ENCODE results near the gene C4orf54. TPM values are rescaled to one million over a fixed set of nuclear protein-coding genes. Genes with fewer than 3 reads are reported as not detected.

Gene C4orf54
- total and polyA plus RNA-seq, 2 of the 8 experiments (the other 6 are each of a cell fraction or from before 2014, with no cell fraction given) = not detected

DNA sequence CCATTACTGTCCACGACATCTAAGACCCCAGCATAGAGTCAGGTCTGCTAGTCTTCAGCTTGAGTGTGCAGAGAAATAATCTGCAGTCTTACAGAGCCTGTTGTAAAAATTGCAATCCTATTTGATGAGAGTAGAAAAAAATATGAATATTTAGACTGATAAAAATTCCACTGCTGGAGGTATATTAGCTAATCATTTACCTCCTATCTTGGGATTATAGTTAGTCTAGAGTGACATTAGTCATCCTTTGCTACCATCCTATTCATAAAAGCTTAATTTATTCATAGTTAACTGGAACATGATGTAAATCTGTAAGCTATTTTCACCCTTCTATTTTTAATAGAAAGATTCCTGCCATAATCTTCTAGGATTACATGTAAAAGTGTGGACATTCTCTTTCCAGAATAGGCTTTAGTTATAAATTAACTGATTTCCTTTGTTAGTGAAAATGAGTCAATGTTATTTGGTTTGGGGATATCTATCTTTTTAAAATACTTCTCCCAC is 26.7 kb downstream of the C4orf54 start (continued):
- TF ChIP-seq, protein P1, sequence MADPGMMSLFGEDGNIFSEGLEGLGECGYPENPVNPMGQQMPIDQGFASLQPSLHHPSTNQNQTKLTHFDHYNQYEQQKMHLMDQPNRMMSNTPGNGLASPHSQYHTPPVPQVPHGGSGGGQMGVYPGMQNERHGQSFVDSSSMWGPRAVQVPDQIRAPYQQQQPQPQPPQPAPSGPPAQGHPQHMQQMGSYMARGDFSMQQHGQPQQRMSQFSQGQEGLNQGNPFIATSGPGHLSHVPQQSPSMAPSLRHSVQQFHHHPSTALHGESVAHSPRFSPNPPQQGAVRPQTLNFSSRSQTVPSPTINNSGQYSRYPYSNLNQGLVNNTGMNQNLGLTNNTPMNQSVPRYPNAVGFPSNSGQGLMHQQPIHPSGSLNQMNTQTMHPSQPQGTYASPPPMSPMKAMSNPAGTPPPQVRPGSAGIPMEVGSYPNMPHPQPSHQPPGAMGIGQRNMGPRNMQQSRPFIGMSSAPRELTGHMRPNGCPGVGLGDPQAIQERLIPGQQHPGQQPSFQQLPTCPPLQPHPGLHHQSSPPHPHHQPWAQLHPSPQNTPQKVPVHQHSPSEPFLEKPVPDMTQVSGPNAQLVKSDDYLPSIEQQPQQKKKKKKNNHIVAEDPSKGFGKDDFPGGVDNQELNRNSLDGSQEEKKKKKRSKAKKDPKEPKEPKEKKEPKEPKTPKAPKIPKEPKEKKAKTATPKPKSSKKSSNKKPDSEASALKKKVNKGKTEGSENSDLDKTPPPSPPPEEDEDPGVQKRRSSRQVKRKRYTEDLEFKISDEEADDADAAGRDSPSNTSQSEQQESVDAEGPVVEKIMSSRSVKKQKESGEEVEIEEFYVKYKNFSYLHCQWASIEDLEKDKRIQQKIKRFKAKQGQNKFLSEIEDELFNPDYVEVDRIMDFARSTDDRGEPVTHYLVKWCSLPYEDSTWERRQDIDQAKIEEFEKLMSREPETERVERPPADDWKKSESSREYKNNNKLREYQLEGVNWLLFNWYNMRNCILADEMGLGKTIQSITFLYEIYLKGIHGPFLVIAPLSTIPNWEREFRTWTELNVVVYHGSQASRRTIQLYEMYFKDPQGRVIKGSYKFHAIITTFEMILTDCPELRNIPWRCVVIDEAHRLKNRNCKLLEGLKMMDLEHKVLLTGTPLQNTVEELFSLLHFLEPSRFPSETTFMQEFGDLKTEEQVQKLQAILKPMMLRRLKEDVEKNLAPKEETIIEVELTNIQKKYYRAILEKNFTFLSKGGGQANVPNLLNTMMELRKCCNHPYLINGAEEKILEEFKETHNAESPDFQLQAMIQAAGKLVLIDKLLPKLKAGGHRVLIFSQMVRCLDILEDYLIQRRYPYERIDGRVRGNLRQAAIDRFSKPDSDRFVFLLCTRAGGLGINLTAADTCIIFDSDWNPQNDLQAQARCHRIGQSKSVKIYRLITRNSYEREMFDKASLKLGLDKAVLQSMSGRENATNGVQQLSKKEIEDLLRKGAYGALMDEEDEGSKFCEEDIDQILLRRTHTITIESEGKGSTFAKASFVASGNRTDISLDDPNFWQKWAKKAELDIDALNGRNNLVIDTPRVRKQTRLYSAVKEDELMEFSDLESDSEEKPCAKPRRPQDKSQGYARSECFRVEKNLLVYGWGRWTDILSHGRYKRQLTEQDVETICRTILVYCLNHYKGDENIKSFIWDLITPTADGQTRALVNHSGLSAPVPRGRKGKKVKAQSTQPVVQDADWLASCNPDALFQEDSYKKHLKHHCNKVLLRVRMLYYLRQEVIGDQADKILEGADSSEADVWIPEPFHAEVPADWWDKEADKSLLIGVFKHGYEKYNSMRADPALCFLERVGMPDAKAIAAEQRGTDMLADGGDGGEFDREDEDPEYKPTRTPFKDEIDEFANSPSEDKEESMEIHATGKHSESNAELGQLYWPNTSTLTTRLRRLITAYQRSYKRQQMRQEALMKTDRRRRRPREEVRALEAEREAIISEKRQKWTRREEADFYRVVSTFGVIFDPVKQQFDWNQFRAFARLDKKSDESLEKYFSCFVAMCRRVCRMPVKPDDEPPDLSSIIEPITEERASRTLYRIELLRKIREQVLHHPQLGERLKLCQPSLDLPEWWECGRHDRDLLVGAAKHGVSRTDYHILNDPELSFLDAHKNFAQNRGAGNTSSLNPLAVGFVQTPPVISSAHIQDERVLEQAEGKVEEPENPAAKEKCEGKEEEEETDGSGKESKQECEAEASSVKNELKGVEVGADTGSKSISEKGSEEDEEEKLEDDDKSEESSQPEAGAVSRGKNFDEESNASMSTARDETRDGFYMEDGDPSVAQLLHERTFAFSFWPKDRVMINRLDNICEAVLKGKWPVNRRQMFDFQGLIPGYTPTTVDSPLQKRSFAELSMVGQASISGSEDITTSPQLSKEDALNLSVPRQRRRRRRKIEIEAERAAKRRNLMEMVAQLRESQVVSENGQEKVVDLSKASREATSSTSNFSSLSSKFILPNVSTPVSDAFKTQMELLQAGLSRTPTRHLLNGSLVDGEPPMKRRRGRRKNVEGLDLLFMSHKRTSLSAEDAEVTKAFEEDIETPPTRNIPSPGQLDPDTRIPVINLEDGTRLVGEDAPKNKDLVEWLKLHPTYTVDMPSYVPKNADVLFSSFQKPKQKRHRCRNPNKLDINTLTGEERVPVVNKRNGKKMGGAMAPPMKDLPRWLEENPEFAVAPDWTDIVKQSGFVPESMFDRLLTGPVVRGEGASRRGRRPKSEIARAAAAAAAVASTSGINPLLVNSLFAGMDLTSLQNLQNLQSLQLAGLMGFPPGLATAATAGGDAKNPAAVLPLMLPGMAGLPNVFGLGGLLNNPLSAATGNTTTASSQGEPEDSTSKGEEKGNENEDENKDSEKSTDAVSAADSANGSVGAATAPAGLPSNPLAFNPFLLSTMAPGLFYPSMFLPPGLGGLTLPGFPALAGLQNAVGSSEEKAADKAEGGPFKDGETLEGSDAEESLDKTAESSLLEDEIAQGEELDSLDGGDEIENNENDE (IDR thresholded peaks at IDR 0.05; ENCODE audit: insufficient replicate concordance, low read length) = no peak
- no peak for TF ChIP-seq TAF1 (IDR thresholded peaks at IDR 0.05; ENCODE audit: low read depth, low read length)
- no peak for TF ChIP-seq RNF2 (IDR thresholded peaks at IDR 0.05; ENCODE audit: borderline replicate concordance, low read depth, low read length, missing control alignments, poor library complexity, severe bottlenecking)
- no peak for TF ChIP-seq ASH2L (IDR thresholded peaks at IDR 0.05; ENCODE audit: low read length)
- TF ChIP-seq JUND (IDR thresholded peaks at IDR 0.05; ENCODE audit: low read length) = no peak
- TF ChIP-seq TAF7 (optimal IDR thresholded peaks at IDR 0.05; ENCODE audit: borderline replicate concordance, low read depth, low read length) = no peak
- TF ChIP-seq EGR1 (IDR thresholded peaks at IDR 0.05; ENCODE audit: borderline replicate concordance, low read depth, low read length) = no peak
- no peak for TF ChIP-seq NRF1 (IDR thresholded peaks at IDR 0.05; ENCODE audit: low read depth, low read length)
- TF ChIP-seq, protein P2, sequence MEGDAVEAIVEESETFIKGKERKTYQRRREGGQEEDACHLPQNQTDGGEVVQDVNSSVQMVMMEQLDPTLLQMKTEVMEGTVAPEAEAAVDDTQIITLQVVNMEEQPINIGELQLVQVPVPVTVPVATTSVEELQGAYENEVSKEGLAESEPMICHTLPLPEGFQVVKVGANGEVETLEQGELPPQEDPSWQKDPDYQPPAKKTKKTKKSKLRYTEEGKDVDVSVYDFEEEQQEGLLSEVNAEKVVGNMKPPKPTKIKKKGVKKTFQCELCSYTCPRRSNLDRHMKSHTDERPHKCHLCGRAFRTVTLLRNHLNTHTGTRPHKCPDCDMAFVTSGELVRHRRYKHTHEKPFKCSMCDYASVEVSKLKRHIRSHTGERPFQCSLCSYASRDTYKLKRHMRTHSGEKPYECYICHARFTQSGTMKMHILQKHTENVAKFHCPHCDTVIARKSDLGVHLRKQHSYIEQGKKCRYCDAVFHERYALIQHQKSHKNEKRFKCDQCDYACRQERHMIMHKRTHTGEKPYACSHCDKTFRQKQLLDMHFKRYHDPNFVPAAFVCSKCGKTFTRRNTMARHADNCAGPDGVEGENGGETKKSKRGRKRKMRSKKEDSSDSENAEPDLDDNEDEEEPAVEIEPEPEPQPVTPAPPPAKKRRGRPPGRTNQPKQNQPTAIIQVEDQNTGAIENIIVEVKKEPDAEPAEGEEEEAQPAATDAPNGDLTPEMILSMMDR (IDR thresholded peaks at IDR 0.05; ENCODE audit: control extremely low read depth in 1 of 3, insufficient read depth in 1 of 3, low read depth in 1 of 3, low read length in 3 of 3) = no peak
